ENCODE measurements around the gene ZYG11B.
"Not testable (repeated sequence)": the region's sequence is repeated elsewhere in the genome, so short reads cannot be mapped to it uniquely, and the experiment has no call there.

The ZYG11B gene

GRCh38 chr1:52862666-52863458 lies 136.6 kb downstream of the ZYG11B start:
- FAIRE-seq (no peak), DNase-seq (ENCODE audit: insufficient read length, low spot score) (no peak)
- TF ChIP-seq SPI1 (IDR thresholded peaks at IDR 0.05; ENCODE audit: low read depth, low read length) = no peak
- no peak for TF ChIP-seq POU2F2 (IDR thresholded peaks at IDR 0.05; ENCODE audit: low read depth, low read length)
- no peak for TF ChIP-seq PAX5 (IDR thresholded peaks at IDR 0.05; ENCODE audit: insufficient read depth, low read length, severe bottlenecking)
- TF ChIP-seq POLR2AphosphoS5 (IDR thresholded peaks at IDR 0.05; ENCODE audit: low read depth, low read length) = no peak
- TF ChIP-seq POLR2A (IDR thresholded peaks at IDR 0.05; ENCODE audit: low read depth, low read length) = no peak
- no peak for TF ChIP-seq TAF1 (IDR thresholded peaks at IDR 0.05; ENCODE audit: low read depth, low read length)

GRCh38 chr1:52867087-52867863 lies 141.0 kb downstream of the ZYG11B start:
- DNase-seq (ENCODE audit: insufficient read length, low spot score) (peak; percentile 21), FAIRE-seq (peak; percentile 80)
- TF ChIP-seq POLR2A (IDR thresholded peaks at IDR 0.05; ENCODE audit: low read depth, low read length) (0 out of 2 replicates have a peak, but pooled peaks have one; percentile 29), PAX5 (IDR thresholded peaks at IDR 0.05; ENCODE audit: insufficient read depth, low read length, severe bottlenecking) (no peak), POU2F2 (IDR thresholded peaks at IDR 0.05; ENCODE audit: low read depth, low read length) (peak; percentile 84)

GRCh38 chr1:52869727-52870126 lies 143.5 kb downstream of the ZYG11B start:
- FAIRE-seq; DNase-seq (ENCODE audit: insufficient read length, low spot score): not testable (repeated sequence)

GRCh38 chr1:52876843-52877242 lies 150.6 kb downstream of the ZYG11B start:
- TF ChIP-seq POLR2AphosphoS5 (IDR thresholded peaks at IDR 0.05; ENCODE audit: low read depth, low read length) = no peak
- TF ChIP-seq TAF1 (IDR thresholded peaks at IDR 0.05; ENCODE audit: low read depth, low read length) = no peak
- no peak for TF ChIP-seq POU2F2 (IDR thresholded peaks at IDR 0.05; ENCODE audit: low read depth, low read length)
- no peak for TF ChIP-seq POLR2A (IDR thresholded peaks at IDR 0.05; ENCODE audit: low read depth, low read length)
- TF ChIP-seq PAX5 (IDR thresholded peaks at IDR 0.05; ENCODE audit: insufficient read depth, low read length, severe bottlenecking) = no peak
- TF ChIP-seq SPI1 (IDR thresholded peaks at IDR 0.05; ENCODE audit: low read depth, low read length) = no peak
- FAIRE-seq (no peak), DNase-seq (ENCODE audit: insufficient read length, low spot score) (no peak)
